H1 (cell line): ENCODE data around the gene DRAXIN.

Source experiments
- CBX5 ChIP-seq: fragments of 300-800, 300-1000 bp; sonication (generic); IDR thresholded peaks from 2 replicates; pipeline ENCODE4 v1.7.1; 2016; ENCODE audit warnings: antibody characterized with exemption, low read length, low read depth
- CEBPB ChIP-seq: IDR thresholded peaks from 2 replicates; pipeline ENCODE4 v1.6.1; 2012; ENCODE audit warnings: low read depth, low read length
- EZH2 ChIP-seq: fragments of 200-600 bp; sonication (generic); IDR thresholded peaks from 2 replicates; pipeline ENCODE4 v1.7.1; 2012; ENCODE audit warnings: low read depth, mild to moderate bottlenecking, moderate library complexity, low read length, inconsistent platforms; ENCODE audit not compliant: severe bottlenecking
- GABPA ChIP-seq: IDR thresholded peaks from 2 replicates; pipeline ENCODE4 v1.6.1; 2011; ENCODE audit warnings: mild to moderate bottlenecking, low read length, moderate library complexity, borderline replicate concordance; ENCODE audit not compliant: insufficient read depth
- KDM5A ChIP-seq: fragments of 200-600 bp; IDR thresholded peaks from 2 replicates; pipeline ENCODE4 v1.7.1; 2012; ENCODE audit warnings: mild to moderate bottlenecking, low read length, inconsistent platforms, mixed read lengths
- POLR2A ChIP-seq, 2 experiments: IDR thresholded peaks; 1 replicate in 1 of 2; 2 replicates in 1 of 2; pipeline ENCODE4 v1.6.1; 2011; ENCODE audit warnings: low read depth in 2 of 2, low read length in 2 of 2, mild to moderate bottlenecking in 2 of 2; ENCODE audit errors: control extremely low read depth in 1 of 2
- POLR2AphosphoS5 ChIP-seq: IDR thresholded peaks from 2 replicates; pipeline ENCODE4 v1.6.1; 2011; ENCODE audit warnings: low read depth, low read length
- RBBP5 ChIP-seq: IDR thresholded peaks from 2 replicates; pipeline ENCODE4 v1.7.1; 2012; ENCODE audit warnings: low read depth, mild to moderate bottlenecking, inconsistent platforms, low read length, moderate library complexity, borderline replicate concordance
- RFX5 ChIP-seq: IDR thresholded peaks from 2 replicates; pipeline ENCODE4 v1.6.1; 2011; ENCODE audit warnings: low read depth, low read length, improper control_type of control experiment, borderline replicate concordance
- TF ChIP-seq, protein P1 (sequence below), 3 experiments: IDR thresholded peaks; 1 replicate in 2 of 3; 2 replicates in 1 of 3; pipeline versions ENCODE4 v1.5.1 to v1.6.1; 2011; ENCODE audit warnings: low read length in 3 of 3, mild to moderate bottlenecking in 3 of 3, inconsistent platforms in 2 of 3, low read depth in 1 of 3, moderate library complexity in 1 of 3; ENCODE audit not compliant: insufficient read depth in 1 of 3; ENCODE audit errors: control extremely low read depth in 1 of 3
- TF ChIP-seq, protein P2 (sequence below): IDR thresholded peaks from 2 replicates; pipeline ENCODE4 v1.6.1; 2012; ENCODE audit warnings: inconsistent platforms

DNA sequence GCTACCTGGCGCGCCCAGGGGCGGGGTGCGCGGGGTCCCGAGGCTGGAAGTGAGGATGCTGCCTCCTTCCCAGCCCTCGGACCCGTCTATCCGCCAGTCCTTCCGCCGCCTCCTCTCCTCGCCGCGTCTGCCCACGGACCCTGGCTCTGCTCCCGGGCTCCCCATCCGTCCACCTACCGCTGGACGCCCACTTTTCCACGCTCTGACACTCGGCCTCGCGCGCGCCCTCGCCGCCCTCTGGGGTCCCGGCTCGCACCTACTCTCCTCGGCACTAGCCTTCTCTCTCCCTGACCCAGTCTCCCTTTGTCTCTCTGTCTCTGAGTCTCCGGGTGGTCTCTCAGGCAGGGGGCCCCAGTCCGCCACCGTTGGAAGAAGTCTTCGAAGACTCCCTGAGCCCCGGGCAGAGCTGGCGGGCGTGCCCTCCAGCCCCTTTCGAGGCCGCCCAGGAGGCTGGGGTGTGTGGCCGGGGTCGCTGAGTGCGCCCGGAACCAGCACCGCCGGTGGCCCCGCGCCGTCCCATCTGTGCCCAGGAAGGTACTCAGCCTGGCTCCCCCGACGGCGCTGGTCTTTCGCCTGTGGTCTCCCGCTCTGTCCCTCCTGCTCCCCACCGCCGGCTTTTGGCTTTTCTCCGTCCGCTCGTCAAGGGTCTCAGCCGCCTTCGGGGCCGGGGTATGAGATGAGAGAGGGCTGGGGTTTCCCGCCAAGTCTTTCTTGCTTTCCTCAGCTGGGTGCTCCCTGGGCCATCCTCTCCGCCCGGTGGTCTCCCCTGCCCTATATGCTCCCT is 610 bp downstream of the DRAXIN start:
- TF ChIP-seq, protein P1, sequence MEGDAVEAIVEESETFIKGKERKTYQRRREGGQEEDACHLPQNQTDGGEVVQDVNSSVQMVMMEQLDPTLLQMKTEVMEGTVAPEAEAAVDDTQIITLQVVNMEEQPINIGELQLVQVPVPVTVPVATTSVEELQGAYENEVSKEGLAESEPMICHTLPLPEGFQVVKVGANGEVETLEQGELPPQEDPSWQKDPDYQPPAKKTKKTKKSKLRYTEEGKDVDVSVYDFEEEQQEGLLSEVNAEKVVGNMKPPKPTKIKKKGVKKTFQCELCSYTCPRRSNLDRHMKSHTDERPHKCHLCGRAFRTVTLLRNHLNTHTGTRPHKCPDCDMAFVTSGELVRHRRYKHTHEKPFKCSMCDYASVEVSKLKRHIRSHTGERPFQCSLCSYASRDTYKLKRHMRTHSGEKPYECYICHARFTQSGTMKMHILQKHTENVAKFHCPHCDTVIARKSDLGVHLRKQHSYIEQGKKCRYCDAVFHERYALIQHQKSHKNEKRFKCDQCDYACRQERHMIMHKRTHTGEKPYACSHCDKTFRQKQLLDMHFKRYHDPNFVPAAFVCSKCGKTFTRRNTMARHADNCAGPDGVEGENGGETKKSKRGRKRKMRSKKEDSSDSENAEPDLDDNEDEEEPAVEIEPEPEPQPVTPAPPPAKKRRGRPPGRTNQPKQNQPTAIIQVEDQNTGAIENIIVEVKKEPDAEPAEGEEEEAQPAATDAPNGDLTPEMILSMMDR (IDR thresholded peaks at IDR 0.05; ENCODE audit: control extremely low read depth in 1 of 3, insufficient read depth in 1 of 3, low read depth in 1 of 3, low read length in 3 of 3), result no peak
- no peak for TF ChIP-seq CEBPB
- TF ChIP-seq POLR2AphosphoS5, result no peak
- TF ChIP-seq, protein P2, sequence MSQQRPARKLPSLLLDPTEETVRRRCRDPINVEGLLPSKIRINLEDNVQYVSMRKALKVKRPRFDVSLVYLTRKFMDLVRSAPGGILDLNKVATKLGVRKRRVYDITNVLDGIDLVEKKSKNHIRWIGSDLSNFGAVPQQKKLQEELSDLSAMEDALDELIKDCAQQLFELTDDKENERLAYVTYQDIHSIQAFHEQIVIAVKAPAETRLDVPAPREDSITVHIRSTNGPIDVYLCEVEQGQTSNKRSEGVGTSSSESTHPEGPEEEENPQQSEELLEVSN, result peak; percentile 68
- TF ChIP-seq KDM5A, result no peak
- TF ChIP-seq POLR2A (IDR thresholded peaks at IDR 0.05; ENCODE audit: control extremely low read depth in 1 of 2, low read depth in 2 of 2, low read length in 2 of 2), result no peak
- TF ChIP-seq EZH2, result no peak
- TF ChIP-seq RBBP5, result 0 out of 2 replicates have a peak, but pooled peaks have one; percentile 45
- TF ChIP-seq CBX5, result no peak
- no peak for TF ChIP-seq GABPA
- no peak for TF ChIP-seq RFX5
